ENCODE results near the gene SMR3B. TPM values are rescaled to one million over a fixed set of nuclear protein-coding genes. Genes with fewer than 3 reads are reported as not detected.

SMR3B gene
- total and polyA plus RNA-seq, 7 donors, result not detected

DNA sequence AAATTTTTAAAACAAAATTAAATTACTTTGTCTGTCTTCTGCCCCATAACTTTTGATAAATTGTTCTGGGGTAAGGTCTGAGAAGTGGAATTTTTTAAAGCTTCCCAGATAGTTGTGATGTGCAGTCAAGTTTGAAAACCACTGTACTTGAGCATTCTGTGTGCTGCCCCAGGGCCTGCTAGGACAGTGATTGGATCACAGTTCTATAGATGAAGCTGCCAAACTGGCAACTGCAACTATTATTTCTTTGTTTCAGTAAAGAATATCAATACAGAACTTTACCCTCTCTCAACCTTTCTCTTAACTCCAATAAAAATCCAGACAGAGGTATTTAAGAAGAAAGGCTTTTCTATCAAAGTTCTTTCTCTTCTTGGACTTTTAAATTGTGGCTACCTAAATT lies 14.6 kb downstream of the SMR3B start, which contains the start of gene OPRPN:
Gene OPRPN (plus strand): TSS at position 361 of the 400 bp plus-strand sequence. CDS start 1,346 bp downstream, outside the sequence.
- intact Hi-C loops (cut with DNase I), result no loop called here
- Histone ChIP-seq H3K27me3 (ENCODE audit: insufficient read depth in 3 of 3, low read length in 2 of 3) (no peaks in the 10 kb centered on the region), H3K9me3 (no peaks in the 10 kb centered on the region), H3K4me3 (no peak within 1 kb of the TSS), H3K36me3 (ENCODE audit: insufficient read depth in 1 of 2, low read depth in 1 of 2) (no peaks in the 10 kb centered on the region), H3K4me1 (no peaks in the 10 kb centered on the region), H3K27ac (no peak within 1 kb of the TSS)
- ATAC-seq (no peak), DNase-seq (no peak)
- TF ChIP-seq, protein P1, sequence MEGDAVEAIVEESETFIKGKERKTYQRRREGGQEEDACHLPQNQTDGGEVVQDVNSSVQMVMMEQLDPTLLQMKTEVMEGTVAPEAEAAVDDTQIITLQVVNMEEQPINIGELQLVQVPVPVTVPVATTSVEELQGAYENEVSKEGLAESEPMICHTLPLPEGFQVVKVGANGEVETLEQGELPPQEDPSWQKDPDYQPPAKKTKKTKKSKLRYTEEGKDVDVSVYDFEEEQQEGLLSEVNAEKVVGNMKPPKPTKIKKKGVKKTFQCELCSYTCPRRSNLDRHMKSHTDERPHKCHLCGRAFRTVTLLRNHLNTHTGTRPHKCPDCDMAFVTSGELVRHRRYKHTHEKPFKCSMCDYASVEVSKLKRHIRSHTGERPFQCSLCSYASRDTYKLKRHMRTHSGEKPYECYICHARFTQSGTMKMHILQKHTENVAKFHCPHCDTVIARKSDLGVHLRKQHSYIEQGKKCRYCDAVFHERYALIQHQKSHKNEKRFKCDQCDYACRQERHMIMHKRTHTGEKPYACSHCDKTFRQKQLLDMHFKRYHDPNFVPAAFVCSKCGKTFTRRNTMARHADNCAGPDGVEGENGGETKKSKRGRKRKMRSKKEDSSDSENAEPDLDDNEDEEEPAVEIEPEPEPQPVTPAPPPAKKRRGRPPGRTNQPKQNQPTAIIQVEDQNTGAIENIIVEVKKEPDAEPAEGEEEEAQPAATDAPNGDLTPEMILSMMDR (IDR thresholded peaks at IDR 0.05), result no peak

DNA sequence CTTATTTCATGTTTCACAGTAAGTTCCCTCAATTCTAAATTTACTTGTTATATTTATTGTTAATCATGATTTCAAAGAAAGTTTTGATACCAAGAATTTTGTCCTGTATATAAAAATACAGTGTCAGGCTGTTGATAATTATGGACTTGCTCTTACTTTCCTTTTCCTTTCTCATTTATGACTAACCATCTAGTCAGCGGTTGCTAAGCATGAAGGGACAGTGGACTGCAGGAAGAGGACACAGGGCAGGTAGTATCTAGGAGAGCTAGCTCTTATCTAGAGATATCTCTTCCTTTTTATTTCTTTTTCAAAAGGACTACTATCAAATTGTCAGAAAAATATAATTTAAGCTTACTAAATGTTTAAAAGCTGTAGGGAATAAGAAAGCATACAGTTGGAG lies 16.4 kb downstream of the SMR3B start:
- Histone ChIP-seq H3K27ac (no peak overlapping the region), H3K36me3 (ENCODE audit: insufficient read depth in 1 of 2, low read depth in 1 of 2) (no peaks in the 10 kb centered on the region), H3K4me1 (no peaks in the 10 kb centered on the region), H3K27me3 (ENCODE audit: insufficient read depth in 3 of 3, low read length in 2 of 3) (no peaks in the 10 kb centered on the region), H3K9me3 (no peaks in the 10 kb centered on the region), H3K4me3 (no peak overlapping the region)
- TF ChIP-seq, protein P1 (IDR thresholded peaks at IDR 0.05), result no peak
- intact Hi-C loops (cut with DNase I), result no loop called here
- 74 to 91% (median 86%) methylated on average over 1 of the region's 1 CpG for WGBS, 3 donors
- DNase-seq (no peak), ATAC-seq (no peak)

DNA sequence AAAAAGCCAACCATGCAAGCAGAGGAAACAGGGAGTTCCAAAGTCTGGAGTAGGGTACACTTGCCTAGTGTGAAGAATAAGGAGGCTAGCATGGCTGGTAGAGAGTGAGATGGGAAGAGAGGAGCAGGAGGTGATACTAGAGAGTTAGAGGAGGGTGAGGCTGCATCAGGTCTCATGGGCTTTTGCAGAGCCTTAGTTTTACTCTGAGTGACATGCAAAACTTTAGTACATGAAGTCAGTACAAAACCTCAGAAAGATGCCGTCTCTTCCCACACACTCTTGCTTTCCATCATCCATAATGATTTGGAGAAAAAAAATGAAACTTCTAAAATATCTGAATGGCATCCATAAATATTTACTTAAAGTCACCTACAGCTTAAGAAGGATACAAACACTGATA lies 19.8 kb downstream of the SMR3B start:
- no peak for ATAC-seq
- Histone ChIP-seq H3K27ac (no peak overlapping the region), H3K27me3 (ENCODE audit: insufficient read depth in 3 of 3, low read length in 2 of 3) (no peaks in the 10 kb centered on the region), H3K36me3 (ENCODE audit: insufficient read depth in 1 of 2, low read depth in 1 of 2) (no peaks in the 10 kb centered on the region), H3K4me1 (no peaks in the 10 kb centered on the region), H3K9me3 (no peaks in the 10 kb centered on the region), H3K4me3 (no peak overlapping the region)
- 84 to 96% (median 90%) methylated on average over 1 of the region's 1 CpG for WGBS, 3 donors
- no peak for DNase-seq
- intact Hi-C loops (cut with DNase I), result no loop called here
- TF ChIP-seq, protein P1 (IDR thresholded peaks at IDR 0.05), result no peak

DNA sequence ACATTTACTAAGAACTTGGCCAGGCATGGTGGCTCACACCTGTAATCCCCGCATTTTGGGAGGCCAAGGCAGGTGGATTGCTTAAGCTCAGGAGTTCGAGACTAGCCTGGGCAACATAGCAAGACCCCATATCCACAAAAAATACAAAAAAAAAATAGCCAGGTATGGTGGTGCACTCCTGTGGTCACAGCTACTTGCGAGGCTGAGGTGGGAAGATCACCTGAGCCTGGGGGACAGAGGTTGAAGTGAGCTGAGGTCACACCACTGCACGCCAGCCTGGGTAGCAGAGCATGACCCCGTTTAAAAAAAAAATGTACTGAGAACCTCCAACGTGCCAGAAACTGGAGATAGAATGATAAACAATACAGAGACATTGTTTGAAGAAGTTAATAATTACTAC lies 22.8 kb downstream of the SMR3B start:
- DNase-seq (no peak), ATAC-seq (no peak)
- H3K4me3 ChIP-seq, result no peak overlapping the region
- intact Hi-C loops (cut with DNase I), result no loop called here
- H3K9me3 ChIP-seq, result no peaks in the 10 kb centered on the region
- no peaks in the 10 kb centered on the region for H3K27me3 ChIP-seq (ENCODE audit: insufficient read depth in 3 of 3, low read length in 2 of 3)
- no peaks in the 10 kb centered on the region for H3K36me3 ChIP-seq (ENCODE audit: insufficient read depth in 1 of 2, low read depth in 1 of 2)
- H3K4me1 ChIP-seq, result no peaks in the 10 kb centered on the region
- WGBS, 3 donors, result 72 to 75% (median 73%) methylated on average over 6 of the region's 6 CpGs
- TF ChIP-seq, protein P1 (IDR thresholded peaks at IDR 0.05), result no peak
- no peak overlapping the region for H3K27ac ChIP-seq

DNA sequence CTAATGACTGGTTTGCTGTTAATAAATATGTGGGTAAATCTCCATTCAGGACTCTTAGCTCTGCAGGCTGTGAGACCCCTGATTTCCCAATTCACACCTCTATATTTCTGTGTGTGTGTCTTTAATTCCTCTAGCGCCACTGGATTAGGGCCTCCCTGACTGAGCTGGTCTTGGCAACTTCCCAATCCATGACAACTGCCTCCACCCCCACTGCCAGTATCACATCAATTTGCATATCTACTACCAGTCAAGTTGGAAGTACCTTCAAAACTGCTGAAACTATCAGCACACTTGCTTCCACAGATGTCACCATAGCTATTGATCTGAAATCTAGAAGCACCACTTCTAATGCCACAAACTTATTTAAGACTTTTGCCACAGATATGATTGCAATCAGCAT lies 42.4 kb downstream of the SMR3B start:
- no peak for ATAC-seq
- H3K27ac ChIP-seq, result no peak overlapping the region
- DNase-seq, result no peak
- no peaks in the 10 kb centered on the region for H3K4me1 ChIP-seq
- intact Hi-C loops (cut with DNase I), result no loop called here
- H3K9me3 ChIP-seq, result no peaks in the 10 kb centered on the region
- no peak overlapping the region for H3K4me3 ChIP-seq
- TF ChIP-seq, protein P1 (IDR thresholded peaks at IDR 0.05), result no peak
- H3K27me3 ChIP-seq (ENCODE audit: insufficient read depth in 3 of 3, low read length in 2 of 3), result no peaks in the 10 kb centered on the region
- H3K36me3 ChIP-seq (ENCODE audit: insufficient read depth in 1 of 2, low read depth in 1 of 2), result no peaks in the 10 kb centered on the region
- WGBS, 3 donors, result 71 to 82% (median 77%) methylated on average over 1 of the region's 1 CpG
